ENCODE measurements around the gene ZNF227. TPM values are rescaled to one million over a fixed set of nuclear protein-coding genes. Genes with fewer than 3 reads are reported as not detected.
A peak's percentile ranks its signal among the peaks of the same experiment; 100 is the strongest.
"Not testable (repeated sequence)": the region's sequence is repeated elsewhere in the genome, so short reads cannot be mapped to it uniquely, and the experiment has no call there.

The ZNF227 gene
- total RNA-seq, result 10 to 100 TPM; 17.7 to 18.5 TPM

- H3K27me3 Mint-ChIP-seq, result no peaks in the 10 kb centered on the region
- peaks cover 13% of the 10 kb centered on the region for H3K9me3 Mint-ChIP-seq
- intact Hi-C loops (cut with micrococcal nuclease), result loop anchor here (10.0 kb wide), 1 partner anchor 92 kb away; the partner anchor contains the start of gene ZNF235
- POLR2A ChIA-PET, result interaction anchor here (0.6 to 1.6 kb wide), 6 partner anchors 18 to 387 kb away, joined by 3 to 4 read pairs (median 4); partner anchors contain the start of gene ZNF180
- peaks cover 24% of the 10 kb centered on the region for H3K4me1 Mint-ChIP-seq (ENCODE audit: low read depth)
- DNase-seq (peak; percentile 89), ATAC-seq (peak; percentile 96)
- peaks cover 32% of the 10 kb centered on the region for H3K36me3 Mint-ChIP-seq (ENCODE audit: low read depth)
- TF ChIP-seq, protein P1, sequence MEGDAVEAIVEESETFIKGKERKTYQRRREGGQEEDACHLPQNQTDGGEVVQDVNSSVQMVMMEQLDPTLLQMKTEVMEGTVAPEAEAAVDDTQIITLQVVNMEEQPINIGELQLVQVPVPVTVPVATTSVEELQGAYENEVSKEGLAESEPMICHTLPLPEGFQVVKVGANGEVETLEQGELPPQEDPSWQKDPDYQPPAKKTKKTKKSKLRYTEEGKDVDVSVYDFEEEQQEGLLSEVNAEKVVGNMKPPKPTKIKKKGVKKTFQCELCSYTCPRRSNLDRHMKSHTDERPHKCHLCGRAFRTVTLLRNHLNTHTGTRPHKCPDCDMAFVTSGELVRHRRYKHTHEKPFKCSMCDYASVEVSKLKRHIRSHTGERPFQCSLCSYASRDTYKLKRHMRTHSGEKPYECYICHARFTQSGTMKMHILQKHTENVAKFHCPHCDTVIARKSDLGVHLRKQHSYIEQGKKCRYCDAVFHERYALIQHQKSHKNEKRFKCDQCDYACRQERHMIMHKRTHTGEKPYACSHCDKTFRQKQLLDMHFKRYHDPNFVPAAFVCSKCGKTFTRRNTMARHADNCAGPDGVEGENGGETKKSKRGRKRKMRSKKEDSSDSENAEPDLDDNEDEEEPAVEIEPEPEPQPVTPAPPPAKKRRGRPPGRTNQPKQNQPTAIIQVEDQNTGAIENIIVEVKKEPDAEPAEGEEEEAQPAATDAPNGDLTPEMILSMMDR (IDR thresholded peaks at IDR 0.05), result no peak
- peak within 1 kb of the TSS; percentile 94 for H3K27ac Mint-ChIP-seq
- CTCF ChIA-PET, result interaction anchor here (0.5 kb wide), 1 partner anchor 1776 kb away, joined by 3 read pairs; no protein-coding TSS in a partner anchor
- H3K4me3 Mint-ChIP-seq, result peak within 1 kb of the TSS; percentile 84
Observed at GRCh38 chr19:44212250-44212865, at the start of gene ZNF227. Gene ZNF227 (plus strand): TSS chr19:44212532. CDS start chr19:44217793, 5,261 bp downstream.

- peaks cover 42% of the 10 kb centered on the region for H3K9me3 Mint-ChIP-seq
- POLR2A ChIA-PET, result interaction anchor here (0.6 kb wide), 1 partner anchor 325 kb away, joined by 3 read pairs; no protein-coding TSS in a partner anchor
- CTCF ChIA-PET, result interaction anchor here (0.8 kb wide), 1 partner anchor 43 kb away, joined by 3 read pairs; no protein-coding TSS in a partner anchor
Observed at GRCh38 chr19:44163789-44164188, 48.5 kb upstream of the ZNF227 start.

DNA sequence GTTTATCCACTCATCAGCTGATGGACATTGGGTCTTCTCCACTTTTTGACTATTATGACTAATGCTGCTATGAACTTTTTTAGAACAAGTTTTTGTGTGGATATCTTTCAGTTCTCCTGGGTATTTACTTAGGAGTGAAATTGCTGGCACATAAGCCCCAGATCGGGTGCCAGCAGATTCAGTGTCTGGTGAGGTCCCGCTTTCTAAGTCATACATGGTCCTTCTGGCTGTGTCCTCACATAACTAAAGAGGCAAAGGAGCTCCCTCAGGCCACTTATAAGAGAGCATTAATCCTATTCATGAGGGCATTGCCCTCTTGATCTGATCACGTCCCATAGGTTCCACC, 48.0 kb upstream of the ZNF227 start:
- Mint-ChIP-seq H3K27ac (peak overlapping the region; percentile 97), H3K9me3 (peaks cover 42% of the 10 kb centered on the region), H3K4me1 (ENCODE audit: low read depth) (peaks cover 26% of the 10 kb centered on the region), H3K27me3 (no peaks in the 10 kb centered on the region), H3K4me3 (peak overlapping the region; percentile 92), H3K36me3 (ENCODE audit: low read depth) (peaks cover 33% of the 10 kb centered on the region)
- ATAC-seq (no peak), DNase-seq (no peak)
- CTCF ChIA-PET, result interaction anchor here (0.8 kb wide), 1 partner anchor 43 kb away, joined by 3 read pairs; no protein-coding TSS in a partner anchor
- intact Hi-C loops (cut with micrococcal nuclease), result no loop called here
- TF ChIP-seq, protein P1 (IDR thresholded peaks at IDR 0.05), result no peak
- POLR2A ChIA-PET, result interaction anchor here (0.6 to 1.1 kb wide), 4 partner anchors 22 to 335 kb away, joined by 3 to 8 read pairs (median 3); no protein-coding TSS in a partner anchor

More at GRCh38 chr19:44163789-44164188, 48.5 kb upstream of the ZNF227 start:
- peaks cover 30% of the 10 kb centered on the region for H3K36me3 Mint-ChIP-seq (ENCODE audit: low read depth)
- no peak overlapping the region for H3K27ac Mint-ChIP-seq
- no peak for ATAC-seq
- peaks cover 26% of the 10 kb centered on the region for H3K4me1 Mint-ChIP-seq (ENCODE audit: low read depth)
- no peaks in the 10 kb centered on the region for H3K27me3 Mint-ChIP-seq
- no peak for DNase-seq
- TF ChIP-seq, protein P1 (IDR thresholded peaks at IDR 0.05), result no peak
- H3K4me3 Mint-ChIP-seq, result no peak overlapping the region
- intact Hi-C loops (cut with micrococcal nuclease), result no loop called here

DNA sequence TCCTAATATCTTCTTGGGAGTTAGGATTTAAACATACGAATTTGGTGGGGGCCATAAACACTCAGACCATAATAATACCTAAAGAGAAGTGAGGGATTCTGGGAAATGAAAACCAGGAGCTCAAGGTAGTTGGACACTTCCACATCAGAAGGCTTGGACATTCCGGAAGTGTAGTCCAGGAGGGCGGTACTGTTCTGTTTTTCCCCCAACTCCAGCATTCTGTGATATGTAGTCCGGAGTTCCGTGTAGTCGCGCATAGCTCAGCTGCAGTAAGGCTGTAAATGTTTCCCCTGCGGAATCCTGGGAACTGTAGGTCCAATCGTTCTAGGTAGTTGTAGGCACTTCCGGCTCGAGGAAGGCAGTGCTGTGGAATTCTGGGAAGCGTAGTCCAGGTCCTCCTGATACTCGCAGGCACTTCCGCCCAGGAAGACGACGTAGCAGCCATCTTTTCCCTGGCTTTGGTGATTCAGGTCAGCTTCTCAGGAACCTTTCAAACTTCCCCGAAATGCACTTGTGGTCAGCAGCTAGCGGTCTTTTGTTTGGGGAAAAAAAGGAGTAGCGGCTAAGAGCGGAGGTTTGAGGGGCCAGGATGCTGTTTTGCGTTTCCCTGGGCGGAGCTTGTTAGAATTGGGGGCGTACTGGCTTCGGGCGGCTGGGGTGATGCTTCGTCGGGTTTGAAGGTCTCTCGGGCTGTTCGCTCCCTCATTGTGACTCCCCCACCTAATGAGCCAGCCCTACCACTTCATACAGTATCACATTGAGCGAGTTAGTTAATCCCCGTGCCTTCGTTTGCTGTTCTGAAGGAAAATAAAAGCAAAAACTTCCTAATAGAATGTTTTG, 47.4 kb upstream of the ZNF227 start, which contains the start of gene ZNF226:
Gene ZNF226 (plus strand): TSS at position 428 of the 840 bp plus-strand sequence. CDS start 4,981 bp downstream, outside the sequence.
- H3K27me3 Mint-ChIP-seq, result no peaks in the 10 kb centered on the region
- TF ChIP-seq, protein P1 (IDR thresholded peaks at IDR 0.05), result no peak
- CTCF ChIA-PET, result interaction anchor here (0.8 to 1.4 kb wide), 2 partner anchors 42 to 70 kb away, joined by 3 to 4 read pairs; no protein-coding TSS in a partner anchor
- POLR2A ChIA-PET, result interaction anchor here (0.6 to 1.1 kb wide), 5 partner anchors 23 to 336 kb away, joined by 3 to 8 read pairs (median 3); no protein-coding TSS in a partner anchor
- peak within 1 kb of the TSS; percentile 97 for H3K27ac Mint-ChIP-seq
- peaks cover 39% of the 10 kb centered on the region for H3K36me3 Mint-ChIP-seq (ENCODE audit: low read depth)
- peaks cover 26% of the 10 kb centered on the region for H3K4me1 Mint-ChIP-seq (ENCODE audit: low read depth)
- peaks cover 46% of the 10 kb centered on the region for H3K9me3 Mint-ChIP-seq
- ATAC-seq, result peak; percentile 88
- intact Hi-C loops (cut with micrococcal nuclease), result no loop called here
- DNase-seq, result peak; percentile 88
- H3K4me3 Mint-ChIP-seq, result peak within 1 kb of the TSS; percentile 92

DNA sequence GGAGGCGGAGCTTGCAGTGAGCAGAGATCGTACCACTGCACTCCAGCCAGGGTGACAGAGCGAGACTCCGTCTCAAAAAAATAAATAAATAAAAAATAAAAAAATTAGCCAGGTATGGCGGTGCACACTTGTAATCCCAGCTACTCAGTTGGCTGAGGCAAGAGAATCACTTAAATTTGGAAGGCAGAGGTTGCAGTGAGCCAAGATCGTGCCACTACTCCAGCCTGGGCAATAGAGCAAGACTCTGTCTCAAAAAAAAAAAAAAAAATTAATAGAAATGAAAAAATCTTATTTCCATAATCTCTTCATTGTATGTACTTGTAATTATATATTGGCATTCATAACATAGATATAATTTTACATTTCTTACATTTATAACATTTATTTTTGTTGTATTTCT, 41.7 kb upstream of the ZNF227 start:
- H3K27me3 Mint-ChIP-seq; H3K4me3 Mint-ChIP-seq; DNase-seq; POLR2A ChIA-PET; ATAC-seq; intact Hi-C loops (cut with micrococcal nuclease); H3K27ac Mint-ChIP-seq: not testable (repeated sequence)
- H3K9me3 Mint-ChIP-seq, result peaks cover 52% of the 10 kb centered on the region
- CTCF ChIA-PET, result interaction anchor here (0.7 kb wide), 2 partner anchors 9 to 25 kb away, joined by 3 read pairs; no protein-coding TSS in a partner anchor
- peaks cover 20% of the 10 kb centered on the region for H3K4me1 Mint-ChIP-seq (ENCODE audit: low read depth)
- H3K36me3 Mint-ChIP-seq (ENCODE audit: low read depth), result peaks cover 86% of the 10 kb centered on the region
